Activated CD4-positive, alpha-beta T cell treated with anti-CD3 and anti-CD28 coated beads for 4 hours (primary cell): ENCODE measurements around the gene KDM1A.
"Not testable (repeated sequence)": the region's sequence is repeated elsewhere in the genome, so short reads cannot be mapped to it uniquely, and the experiment has no call there.

ENCODE experiments used
- DNase-seq, 2 donors: peaks; one replicate each; pipeline ENCODE4 v3.0.0-alpha.2; 2020

The KDM1A gene

DNA sequence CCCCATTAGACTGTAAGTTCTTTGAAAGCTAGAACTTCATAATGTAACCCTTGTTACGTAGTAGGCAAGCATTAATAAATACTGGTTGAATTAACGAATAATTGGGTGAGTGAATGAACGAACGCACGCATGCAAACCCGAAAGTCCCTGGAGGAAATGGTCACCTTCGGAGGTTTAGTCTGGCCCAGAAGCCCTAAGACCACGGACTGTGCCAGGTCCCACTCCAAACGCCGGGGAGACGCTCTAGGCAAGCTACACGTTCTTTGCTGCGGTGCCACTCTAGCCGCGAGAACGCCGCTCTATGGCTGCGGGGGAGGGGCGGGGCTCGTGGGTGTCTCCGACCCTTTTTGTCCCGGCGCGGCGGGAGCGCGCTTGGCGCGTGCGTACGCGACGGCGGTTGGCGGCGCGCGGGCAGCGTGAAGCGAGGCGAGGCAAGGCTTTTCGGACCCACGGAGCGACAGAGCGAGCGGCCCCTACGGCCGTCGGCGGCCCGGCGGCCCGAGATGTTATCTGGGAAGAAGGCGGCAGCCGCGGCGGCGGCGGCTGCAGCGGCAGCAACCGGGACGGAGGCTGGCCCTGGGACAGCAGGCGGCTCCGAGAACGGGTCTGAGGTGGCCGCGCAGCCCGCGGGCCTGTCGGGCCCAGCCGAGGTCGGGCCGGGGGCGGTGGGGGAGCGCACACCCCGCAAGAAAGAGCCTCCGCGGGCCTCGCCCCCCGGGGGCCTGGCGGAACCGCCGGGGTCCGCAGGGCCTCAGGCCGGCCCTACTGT is at the start of gene KDM1A:
TSS of gene KDM1A (plus strand) at position 375 of the 769 bp plus-strand sequence. CDS start at position 504, 129 bp downstream.
- DNase-seq, result peak; percentile 93 to 97

GRCh38 chr1:22970096-22970495 is 49.2 kb upstream of the KDM1A start:
- DNase-seq, result no peak

DNA sequence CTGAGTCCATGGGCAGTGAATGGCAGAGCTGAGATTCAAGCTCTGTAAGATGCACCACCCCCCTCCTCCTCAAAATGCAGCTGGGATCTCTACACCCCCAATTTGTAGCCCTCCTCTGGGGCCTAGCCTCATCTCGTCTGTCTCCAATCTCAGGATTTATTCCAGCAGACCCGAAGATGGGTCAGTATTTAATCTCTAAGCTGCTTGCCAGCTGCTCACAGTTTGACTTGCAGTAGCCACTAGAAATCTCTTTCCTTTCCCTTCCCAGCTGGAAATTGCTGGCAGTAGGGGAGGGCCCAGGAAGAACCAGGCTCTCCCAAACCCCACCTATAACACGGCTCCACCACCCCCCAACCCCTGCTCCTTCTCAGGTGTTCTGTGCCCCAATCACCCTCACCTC is 48.1 kb upstream of the KDM1A start:
- no peak for DNase-seq

GRCh38 chr1:22971611-22972405 is 47.5 kb upstream of the KDM1A start:
- no peak for DNase-seq

DNA sequence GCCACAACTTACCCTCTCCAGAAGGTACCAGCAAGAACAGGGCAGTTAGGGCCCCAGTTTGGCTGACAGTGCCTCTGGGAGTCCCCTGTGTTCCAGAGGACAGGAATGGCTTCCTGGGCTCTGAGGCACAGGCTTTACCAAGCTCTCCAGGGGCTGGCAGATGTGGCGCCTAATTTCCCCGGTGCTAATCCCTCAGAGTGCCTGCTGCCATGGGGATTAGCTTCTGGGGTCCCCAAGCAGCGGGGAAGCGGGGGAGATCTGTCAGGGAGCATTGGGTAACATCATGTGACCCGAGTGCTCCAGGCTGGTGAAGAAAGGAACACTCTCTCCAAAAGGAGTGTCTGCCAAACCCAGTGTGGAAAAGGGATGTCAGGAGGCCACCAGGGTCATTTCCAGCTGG is 46.5 kb upstream of the KDM1A start, which contains the start of gene LACTBL1:
TSS of gene LACTBL1 (minus strand) at position 107 of the 400 bp plus-strand sequence. CDS start 550 bp downstream, outside the sequence.
- no peak for DNase-seq

DNA sequence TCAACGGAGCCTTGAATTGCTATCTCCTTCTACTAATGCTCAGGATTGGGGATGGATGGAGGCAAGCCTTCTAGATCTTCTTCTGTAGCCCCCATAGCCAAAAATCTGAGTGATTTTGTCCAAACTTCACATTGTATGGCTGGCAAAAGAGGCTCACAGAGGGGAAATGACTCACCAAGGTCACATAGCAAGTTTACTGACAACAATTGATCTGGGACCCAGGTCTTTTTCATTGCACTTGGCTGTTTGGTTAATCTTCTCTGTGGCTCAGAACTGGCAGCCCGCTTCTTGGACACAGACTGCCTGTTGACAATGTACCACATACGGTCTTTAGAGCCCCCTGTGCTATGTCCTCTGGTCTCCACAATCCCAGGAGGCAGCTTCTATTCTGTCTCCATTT is 43.6 kb upstream of the KDM1A start:
- DNase-seq, result no peak

- DNase-seq, result no peak
These were observed 43.2 kb upstream of the KDM1A start for GRCh38 chr1:22976127-22976460.

DNA sequence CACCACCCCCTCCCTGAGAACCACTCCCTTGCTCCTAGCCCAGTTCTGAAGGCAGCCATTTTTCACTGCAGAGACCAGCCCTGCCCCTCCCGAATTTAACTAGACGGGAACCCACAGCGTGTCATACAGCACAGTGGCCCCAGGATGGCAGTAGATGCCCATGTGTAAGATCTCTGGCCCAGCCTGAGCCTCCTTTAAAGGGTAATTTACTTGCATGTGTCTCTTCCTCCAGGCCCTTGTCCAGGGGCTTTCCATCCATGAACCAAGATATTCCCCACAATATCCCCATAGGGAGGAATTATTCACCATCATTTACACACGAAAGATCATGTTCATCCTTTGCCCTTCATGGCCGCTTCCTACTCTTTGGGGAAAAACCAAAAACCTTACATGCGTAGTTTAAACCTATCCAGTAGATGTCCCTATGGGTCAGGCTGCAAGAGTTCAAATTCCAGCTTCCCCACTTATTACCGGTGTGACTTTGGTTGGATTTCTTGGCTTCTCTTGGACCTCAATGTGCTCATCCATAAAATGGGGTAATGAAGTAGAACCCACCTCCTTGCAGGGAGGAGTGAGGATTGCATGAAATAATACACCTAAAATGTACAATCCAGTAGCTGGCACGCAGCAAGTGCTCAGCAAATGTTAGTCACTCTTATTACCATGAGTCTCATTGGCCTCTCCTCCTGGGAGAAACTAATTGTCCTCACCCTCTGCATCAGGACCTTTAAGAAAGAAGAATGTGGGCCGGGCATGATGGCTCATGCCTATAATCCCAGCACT is 42.6 kb upstream of the KDM1A start:
- DNase-seq, result peak; percentile 22 to 27

DNA sequence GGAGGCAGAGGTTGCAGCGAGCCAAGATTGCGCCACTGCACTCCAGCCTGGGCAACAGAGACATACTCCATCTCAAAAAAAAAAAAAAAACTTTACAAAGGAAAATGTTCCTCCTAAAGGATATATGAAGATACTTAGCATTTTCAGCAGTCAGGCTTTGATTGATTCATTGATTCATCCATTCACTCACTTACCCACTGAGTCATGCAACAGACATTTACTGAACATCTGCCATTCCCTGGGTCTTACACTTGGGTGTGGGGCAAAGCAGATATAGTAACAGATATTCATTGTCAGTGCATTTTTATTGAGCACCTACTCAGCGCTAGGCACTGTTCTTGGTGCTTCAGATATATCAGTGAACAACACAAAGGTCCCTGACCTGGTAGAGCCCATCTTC is 41.0 kb upstream of the KDM1A start:
- DNase-seq, result no peak

GRCh38 chr1:22980471-22980790 is 38.8 kb upstream of the KDM1A start:
- not testable (repeated sequence) for DNase-seq

GRCh38 chr1:22983944-22984343 is 35.3 kb upstream of the KDM1A start:
- DNase-seq, result no peak

- not testable (repeated sequence) for DNase-seq
These were observed 26.9 kb upstream of the KDM1A start for GRCh38 chr1:22992384-22992783.

DNA sequence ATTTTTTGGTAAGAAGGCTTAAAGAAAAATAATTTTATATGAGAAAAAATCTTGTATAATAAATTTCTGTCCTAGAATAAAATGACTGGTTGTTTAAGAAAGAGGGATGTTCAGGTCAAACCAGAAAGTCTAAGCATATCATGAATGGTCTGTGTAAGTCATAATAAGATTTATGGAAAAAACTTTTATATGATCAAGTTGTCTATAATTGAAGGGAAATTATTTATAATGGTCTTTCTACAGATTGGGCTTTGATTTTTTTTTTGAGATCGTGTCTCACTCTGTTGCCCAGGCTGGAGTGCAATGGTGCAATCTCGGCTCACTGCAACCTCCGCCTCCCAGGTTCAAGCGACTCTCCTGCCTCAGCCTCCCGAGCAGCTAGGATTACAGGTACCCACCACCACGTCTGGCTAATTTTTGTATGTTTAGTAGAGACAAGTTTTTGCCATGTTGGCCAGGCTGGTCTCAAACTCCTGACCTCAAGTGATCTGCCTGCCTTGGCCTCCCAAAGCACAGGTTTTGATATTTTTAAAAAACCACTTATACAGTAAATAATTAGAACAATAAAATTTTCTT is 26.0 kb upstream of the KDM1A start:
- not testable (repeated sequence) for DNase-seq

- no peak for DNase-seq
These were observed 23.5 kb upstream of the KDM1A start for GRCh38 chr1:22995774-22996173.

DNA sequence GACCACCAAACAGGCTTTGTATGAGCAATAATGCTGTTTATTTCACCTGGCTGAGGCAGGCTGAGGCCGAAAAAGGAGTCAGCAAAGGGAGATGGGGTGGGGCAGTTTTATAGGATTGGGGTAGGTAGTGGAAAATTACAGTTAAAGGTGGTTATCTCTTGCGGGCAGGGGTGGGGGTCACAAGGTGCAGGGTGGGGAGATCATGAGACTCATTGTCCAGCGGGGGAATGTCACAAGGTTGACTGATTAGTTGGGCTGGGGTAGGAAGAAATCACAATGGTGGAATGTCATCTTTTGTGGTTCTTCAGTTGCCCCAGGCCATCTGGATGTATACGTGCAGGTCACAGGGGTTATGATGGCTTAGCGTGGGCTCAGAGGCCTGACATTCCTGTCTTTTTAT is 21.7 kb upstream of the KDM1A start:
- DNase-seq, result not testable (repeated sequence)

GRCh38 chr1:23000133-23000532 is 19.1 kb upstream of the KDM1A start:
- not testable (repeated sequence) for DNase-seq

DNA sequence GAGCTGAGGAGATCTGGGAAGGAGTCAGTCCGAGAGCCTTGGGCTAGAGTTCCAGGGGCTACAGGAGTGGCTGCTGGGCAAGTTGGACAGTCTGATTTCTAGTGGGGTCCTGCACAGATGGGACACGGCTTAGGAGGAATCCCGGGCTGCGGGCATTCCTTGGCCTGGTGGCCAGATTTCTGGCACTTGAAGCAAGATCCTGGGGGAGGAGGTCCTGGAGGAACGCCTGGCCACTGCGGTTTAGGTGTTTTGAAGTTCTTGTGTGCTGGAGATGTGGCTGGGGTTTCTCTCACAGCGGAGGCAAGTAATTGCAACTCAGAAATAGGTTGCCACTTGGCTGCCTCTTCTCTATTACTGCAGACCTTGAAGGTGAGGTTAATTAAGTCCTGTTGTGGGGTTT is 17.1 kb upstream of the KDM1A start:
- not testable (repeated sequence) for DNase-seq

GRCh38 chr1:23004112-23004511 is 15.2 kb upstream of the KDM1A start:
- DNase-seq, result no peak

- not testable (repeated sequence) for DNase-seq
These were observed 14.5 kb upstream of the KDM1A start for GRCh38 chr1:23004769-23005168.

- no peak for DNase-seq
These were observed 12.2 kb upstream of the KDM1A start for GRCh38 chr1:23007106-23007505.

DNA sequence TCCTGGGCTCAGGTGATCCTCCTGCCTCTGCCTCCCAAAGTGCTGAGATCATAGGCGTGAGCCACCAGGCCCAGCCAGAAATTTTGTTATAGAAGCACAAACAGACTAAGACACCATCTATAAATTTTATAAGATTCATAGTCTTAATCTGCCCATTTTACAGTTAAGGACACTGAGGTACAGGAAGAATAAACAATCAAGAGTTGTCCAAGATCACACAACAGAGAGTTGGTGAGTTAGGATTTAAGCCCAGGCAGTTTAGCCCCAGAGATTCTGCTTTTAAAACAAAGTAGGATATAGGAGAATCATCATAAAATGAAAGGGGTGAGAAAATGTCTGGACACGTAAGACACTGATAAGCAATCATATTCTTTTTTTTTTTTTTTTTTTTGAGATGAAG is 10.4 kb upstream of the KDM1A start:
- no peak for DNase-seq

DNA sequence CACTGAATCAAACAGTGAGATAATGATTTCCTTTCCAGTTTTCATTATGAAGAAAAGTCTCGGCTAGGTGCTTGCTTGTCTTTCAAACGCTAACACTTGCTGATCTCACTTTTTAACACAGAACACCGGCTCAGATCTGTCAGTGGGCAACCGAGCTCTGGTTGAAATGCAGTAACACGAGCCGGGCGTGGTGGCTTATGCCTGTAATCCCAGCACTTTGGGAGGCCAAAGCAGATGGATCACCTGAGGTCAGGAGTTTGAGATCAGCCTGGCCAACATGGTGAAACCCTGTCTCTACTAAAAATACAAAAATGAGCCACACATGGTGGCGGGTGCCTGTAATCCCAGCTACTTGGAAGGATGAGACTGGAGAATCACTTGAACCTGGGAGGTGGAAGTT is 9.2 kb upstream of the KDM1A start:
- DNase-seq, result not testable (repeated sequence)

DNA sequence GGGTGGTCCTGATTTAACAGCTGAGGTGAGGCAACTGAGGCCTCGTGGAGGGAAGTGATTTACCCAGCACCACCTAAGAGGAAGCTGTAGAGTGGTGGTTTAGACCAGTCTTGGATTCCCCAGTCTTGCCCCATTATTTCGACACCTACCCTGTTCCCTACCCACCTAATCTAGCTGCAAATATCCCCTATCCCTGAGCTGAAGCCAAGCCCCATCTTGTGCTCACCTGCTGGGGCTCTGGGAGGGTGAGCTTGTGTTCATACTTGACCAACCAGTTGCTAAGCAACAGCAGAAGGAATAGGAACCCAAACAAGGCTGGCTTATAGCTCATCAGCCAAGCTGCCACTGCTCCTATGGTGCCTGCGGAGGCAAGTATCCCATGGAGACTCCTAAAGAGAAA is 5.6 kb upstream of the KDM1A start:
- no peak for DNase-seq
